KMS-11 (cell line): Measurements from ENCODE around the gene MYL9.

ENCODE experiments used
- H2AFZ ChIP-seq: fragments of 200-600 bp; sonication (generic); 2 replicates; pipeline ENCODE4 v1.6.1; 2016; ENCODE audit warnings: antibody characterized with exemption, mixed run types, low read depth
- H3K27ac ChIP-seq: fragments of 200-600 bp; sonication (generic); 2 replicates; pipeline ENCODE4 v1.6.1; 2016; ENCODE audit warnings: mild to moderate bottlenecking, mixed run types
- H3K27me3 ChIP-seq: fragments of 200-600 bp; sonication (generic); 2 replicates; pipeline ENCODE4 v1.6.1; 2017; ENCODE audit warnings: mild to moderate bottlenecking, low read depth, mixed run types, moderate library complexity; ENCODE audit not compliant: insufficient read depth
- H3K36me3 ChIP-seq: fragments of 200-600 bp; sonication (generic); 2 replicates; pipeline ENCODE4 v1.6.1; 2017; ENCODE audit warnings: mild to moderate bottlenecking, mixed run types; ENCODE audit not compliant: insufficient read depth
- H3K4me1 ChIP-seq: fragments of 200-600 bp; sonication (generic); 2 replicates; pipeline ENCODE4 v1.6.1; 2016; ENCODE audit warnings: mild to moderate bottlenecking, low read depth, mixed run types; ENCODE audit not compliant: poor library complexity, severe bottlenecking
- H3K4me2 ChIP-seq: fragments of 200-600 bp; sonication (generic); 2 replicates; pipeline ENCODE4 v1.7.0; 2016; ENCODE audit warnings: mild to moderate bottlenecking, mixed run types
- H3K4me3 ChIP-seq: fragments of 200-600 bp; sonication (generic); IDR thresholded peaks from 2 replicates; pipeline ENCODE4 v1.6.1; 2017; ENCODE audit warnings: low read depth, low read length, mixed read lengths; ENCODE audit not compliant: insufficient read depth
- H3K79me2 ChIP-seq: fragments of 200-600 bp; sonication (generic); 2 replicates; pipeline ENCODE4 v1.6.1; 2016; ENCODE audit warnings: low read depth, mixed run types; ENCODE audit not compliant: insufficient read depth
- H3K9ac ChIP-seq: fragments of 200-600 bp; sonication (generic); 2 replicates; pipeline ENCODE4 v1.6.1; 2016; ENCODE audit warnings: mild to moderate bottlenecking, mixed run types
- H4K20me1 ChIP-seq: fragments of 200-600 bp; sonication (generic); 2 replicates; pipeline ENCODE4 v1.6.1; 2016; ENCODE audit warnings: mild to moderate bottlenecking, mixed run types; ENCODE audit not compliant: insufficient read depth
- CTCF ChIP-seq: fragments of 200-600 bp; sonication (generic); conservative IDR thresholded peaks from 2 replicates; pipeline ENCODE4 v1.6.1; 2017; ENCODE audit warnings: low read depth, mild to moderate bottlenecking, antibody characterized with exemption, low read length, moderate library complexity, mixed read lengths

The MYL9 gene

DNA sequence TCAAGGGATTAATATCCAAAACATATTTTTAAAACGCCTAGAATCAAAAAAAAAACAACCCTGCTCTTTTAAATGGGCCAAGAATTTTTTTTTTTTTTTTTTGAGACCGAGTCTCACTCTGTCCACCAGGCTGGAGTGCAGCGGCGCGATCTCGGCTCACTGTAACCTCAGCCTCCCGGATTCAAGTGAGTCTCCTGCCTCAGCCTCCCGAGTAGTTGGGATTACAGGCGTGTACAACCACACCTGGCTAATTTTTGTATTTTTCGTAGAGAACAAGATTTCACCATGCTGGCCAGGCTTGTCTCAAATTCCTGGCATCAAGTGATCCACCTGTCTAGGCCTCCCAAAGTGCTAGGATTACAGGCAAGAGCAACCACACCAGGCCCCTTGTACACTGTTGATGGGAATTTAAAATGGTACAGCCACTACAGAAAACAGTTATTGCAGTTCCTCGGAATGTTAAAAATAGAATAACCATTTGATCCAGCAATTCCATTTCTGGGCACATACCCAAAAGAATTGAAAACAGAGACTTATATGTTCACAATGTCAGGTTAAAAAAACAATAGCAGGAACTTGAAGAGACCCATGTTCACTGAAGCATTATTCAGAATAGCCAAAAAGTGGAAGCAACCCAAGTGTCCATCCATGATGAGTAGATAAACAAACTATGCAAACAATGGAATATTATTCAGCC, 3.1 kb upstream of the MYL9 start:
- no peak overlapping the region for H3K4me3 ChIP-seq
- peaks cover 9% of the 10 kb centered on the region for H3K4me1 ChIP-seq
- no peak overlapping the region for H3K27ac ChIP-seq
- H2AFZ ChIP-seq: no peak overlapping the region
- H3K79me2 ChIP-seq: no peaks in the 10 kb centered on the region
- no peaks in the 10 kb centered on the region for H3K27me3 ChIP-seq
- H3K36me3 ChIP-seq: no peaks in the 10 kb centered on the region
- H3K4me2 ChIP-seq: no peak overlapping the region
- H4K20me1 ChIP-seq: no peaks in the 10 kb centered on the region
- TF ChIP-seq CTCF: no peak
- H3K9ac ChIP-seq: no peak overlapping the region

- no peak overlapping the region for H3K4me3 ChIP-seq
- H3K27me3 ChIP-seq: no peaks in the 10 kb centered on the region
- no peak overlapping the region for H3K4me2 ChIP-seq
These were observed 638 bp upstream of the MYL9 start for GRCh38 chr20:36540551-36541211.

DNA sequence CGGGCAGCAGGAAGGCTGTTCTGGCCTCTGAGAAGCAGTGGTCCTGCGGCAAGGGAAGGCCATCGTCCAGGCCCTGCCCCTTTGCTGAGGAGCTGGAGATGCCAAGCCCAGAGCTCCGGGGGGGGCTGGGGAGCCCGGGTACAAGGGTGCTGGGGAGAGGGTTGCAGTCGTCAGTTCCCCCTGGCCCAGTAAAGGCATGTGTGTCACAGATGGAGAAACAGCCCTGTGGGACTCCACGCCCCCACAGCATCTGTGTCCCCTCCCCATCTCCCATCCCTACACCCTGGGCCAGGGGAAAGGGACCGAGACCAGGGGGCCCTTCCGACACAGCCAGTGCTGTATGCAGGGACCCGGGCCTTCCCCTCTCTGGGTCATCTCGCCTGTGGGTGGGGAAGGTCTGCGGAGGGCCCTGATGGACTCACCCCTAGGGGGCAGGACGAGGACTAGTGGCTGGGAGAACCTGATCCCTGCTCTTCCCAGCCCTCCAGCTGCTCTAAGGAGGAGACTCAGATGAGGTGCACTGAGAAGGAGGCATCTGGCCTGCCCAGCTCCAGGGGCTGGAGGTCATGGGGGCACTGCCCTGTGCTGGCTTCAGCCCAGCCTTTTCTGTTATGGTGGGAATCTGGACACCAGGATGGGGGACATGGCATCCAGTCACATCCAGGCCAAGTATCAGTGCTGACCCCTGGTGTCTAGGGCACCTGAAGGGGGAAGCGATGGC, 609 bp downstream of the MYL9 start:
- TF ChIP-seq CTCF: no peak
- no peak overlapping the region for H3K9ac ChIP-seq
- no peak overlapping the region for H3K27ac ChIP-seq
- H2AFZ ChIP-seq: no peak overlapping the region
- H3K27me3 ChIP-seq: no peaks in the 10 kb centered on the region
- no peaks in the 10 kb centered on the region for H3K79me2 ChIP-seq
- no peak overlapping the region for H3K4me3 ChIP-seq
- no peaks in the 10 kb centered on the region for H3K36me3 ChIP-seq
- no peaks in the 10 kb centered on the region for H4K20me1 ChIP-seq
- H3K4me2 ChIP-seq: no peak overlapping the region
- no peaks in the 10 kb centered on the region for H3K4me1 ChIP-seq

More at GRCh38 chr20:36540551-36541211, 638 bp upstream of the MYL9 start:
- no peak for TF ChIP-seq CTCF
- H3K36me3 ChIP-seq: no peaks in the 10 kb centered on the region
- H3K4me1 ChIP-seq: no peaks in the 10 kb centered on the region
- H2AFZ ChIP-seq: no peak overlapping the region
- no peaks in the 10 kb centered on the region for H3K79me2 ChIP-seq
- H4K20me1 ChIP-seq: no peaks in the 10 kb centered on the region
- no peak overlapping the region for H3K27ac ChIP-seq
- no peak overlapping the region for H3K9ac ChIP-seq

DNA sequence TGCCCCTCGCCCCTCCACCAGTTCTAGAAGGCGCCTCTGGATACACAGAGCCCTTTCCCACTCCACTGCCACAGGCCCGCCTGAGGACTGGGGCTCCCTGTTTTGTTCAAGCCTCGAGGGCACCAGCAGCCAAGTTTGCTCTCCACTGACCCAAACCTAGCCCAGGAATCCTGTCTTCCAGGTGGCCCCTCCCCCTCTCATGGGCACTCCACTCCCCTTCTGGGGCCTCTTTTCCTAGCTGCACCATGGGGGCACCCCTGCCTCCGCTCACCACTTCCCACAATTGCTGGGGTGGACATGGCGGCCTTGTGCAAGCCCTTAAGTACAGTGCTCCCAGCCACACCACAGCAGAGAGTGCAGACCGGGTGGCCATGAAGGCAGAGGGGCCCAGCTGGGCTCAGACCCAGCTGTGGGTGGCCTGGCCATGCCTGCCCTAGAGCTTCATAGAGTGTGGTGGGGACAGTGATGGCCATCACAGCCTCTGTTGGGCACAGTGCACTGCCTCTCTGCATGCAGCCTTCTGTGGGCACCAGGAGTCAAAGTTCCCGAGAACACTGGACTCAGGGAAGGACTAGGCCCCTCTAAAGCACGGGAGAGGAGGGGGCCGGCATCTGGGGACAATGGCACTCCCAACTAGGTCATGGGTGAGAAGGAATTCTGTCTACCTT, 1.3 kb downstream of the MYL9 start:
- Histone ChIP-seq H3K79me2 (no peaks in the 10 kb centered on the region), H3K9ac (no peak overlapping the region), H3K27ac (no peak overlapping the region), H3K36me3 (no peaks in the 10 kb centered on the region), H2AFZ (no peak overlapping the region), H3K4me1 (no peaks in the 10 kb centered on the region), H3K4me3 (no peak overlapping the region), H4K20me1 (no peaks in the 10 kb centered on the region), H3K27me3 (no peaks in the 10 kb centered on the region), H3K4me2 (no peak overlapping the region)
- TF ChIP-seq CTCF: no peak
